ENCODE results near the gene PLEKHA6.

- TF ChIP-seq CTCF (IDR thresholded peaks at IDR 0.05) (no peak), EZH2 (IDR thresholded peaks at IDR 0.05; ENCODE audit: borderline replicate concordance, insufficient read depth, low read depth, low read length, poor library complexity, severe bottlenecking) (no peak)
Observed at GRCh38 chr1:204241050-204241449, 118.7 kb downstream of the PLEKHA6 start.
